ENCODE results near the gene CKM.
"Not testable (repeated sequence)": the region's sequence is repeated elsewhere in the genome, so short reads cannot be mapped to it uniquely, and the experiment has no call there.

GRCh38 chr19:45312285-45312684 lies 10.4 kb downstream of the CKM start:
- not testable (repeated sequence) for TF ChIP-seq CTCF (IDR thresholded peaks at IDR 0.05; ENCODE audit: extremely low read depth in 1 of 2, insufficient read depth in 1 of 2, low read depth in 1 of 2, low read length in 2 of 2); POLR2AphosphoS5 (IDR thresholded peaks at IDR 0.05; ENCODE audit: insufficient read depth, low read depth, low read length); POLR2A (IDR thresholded peaks at IDR 0.05; ENCODE audit: low read depth, low read length); MYC (IDR thresholded peaks at IDR 0.05; ENCODE audit: low read depth, low read length); EZH2 (IDR thresholded peaks at IDR 0.05; ENCODE audit: borderline replicate concordance, low read depth, low read length, severe bottlenecking)
